GM12878 (cell line): ENCODE data around the gene TNFAIP3. TPM values are rescaled to one million over a fixed set of nuclear protein-coding genes. Genes with fewer than 3 reads are reported as not detected.

Experiments used
- ATF2 ChIP-seq: IDR thresholded peaks from 2 replicates; pipeline ENCODE4 v1.6.1; 2012; ENCODE audit warnings: low read length, inconsistent platforms
- CHD1 ChIP-seq: IDR thresholded peaks from 2 replicates; pipeline ENCODE4 v1.6.1; 2012; ENCODE audit warnings: low read depth, low read length, improper control_type of control experiment
- EED ChIP-seq: sonication (generic); IDR thresholded peaks from 2 replicates; pipeline ENCODE4 v1.6.1; 2016; ENCODE audit warnings: antibody characterized with exemption, low read depth
- MTA3 ChIP-seq: IDR thresholded peaks from 2 replicates; pipeline ENCODE4 v1.6.1; 2012; ENCODE audit warnings: low read length, inconsistent platforms, borderline replicate concordance
- NFYA ChIP-seq: IDR thresholded peaks from 2 replicates; pipeline ENCODE4 v1.6.1; 2011; ENCODE audit warnings: low read depth, mild to moderate bottlenecking, low read length, improper control_type of control experiment, borderline replicate concordance
- NR2C2 ChIP-seq: IDR thresholded peaks from 2 replicates; pipeline ENCODE4 v1.6.1; 2011; ENCODE audit warnings: borderline replicate concordance, low read depth; ENCODE audit not compliant: control insufficient read depth, insufficient read length
- RAD21 ChIP-seq: IDR thresholded peaks from 2 replicates; pipeline ENCODE4 v1.6.1; 2011; ENCODE audit warnings: mild to moderate bottlenecking, low read depth, low read length, moderate library complexity; ENCODE audit not compliant: insufficient read depth
- RELA ChIP-seq: fragments of 450-650 bp; IDR thresholded peaks from 2 replicates; pipeline ENCODE4 v1.8.0; 2014; ENCODE audit warnings: borderline replicate concordance; ENCODE audit not compliant: partially characterized antibody
- SUPT20H ChIP-seq: IDR thresholded peaks from 2 replicates; pipeline ENCODE4 v1.6.1; 2011; ENCODE audit warnings: low read depth, mild to moderate bottlenecking, low read length, moderate library complexity, borderline replicate concordance; ENCODE audit not compliant: control insufficient read depth
- TAF1 ChIP-seq: IDR thresholded peaks from 2 replicates; pipeline ENCODE4 v1.6.1; 2011; ENCODE audit warnings: mild to moderate bottlenecking, low read depth, low read length, borderline replicate concordance
- ZSCAN29 ChIP-seq: fragments of 450-650 bp; IDR thresholded peaks from 2 replicates; pipeline ENCODE4 v1.6.1; 2017; ENCODE audit warnings: mild to moderate bottlenecking, moderate library complexity
- polyA plus RNA-seq, 11 experiments: library from polyadenylated mRNA; depleted of rRNA in 4 of 11; unstranded in 6 of 11; stranded (reverse) in 5 of 11; fragments of >200 nt; fragmentation: Nextera tagmentation in 4 of 11; fragmentation: Illumina TruSeq in 1 of 11; extraction: Ambion mirVana in 4 of 11; extraction: Trizol in 1 of 11; gene quantifications; 1 replicate in 1 of 11; 2 replicates in 10 of 11; pipeline versions ENCODE4 v1.2.1 to v1.2.3, GENCODE V29; 2011 to 2016; ENCODE audit warnings: inconsistent platforms in 2 of 11, missing spikeins in 2 of 11, low read depth in 1 of 11
- total RNA-seq, 4 experiments: library from RNA; depleted of rRNA in 3 of 4; stranded (reverse); fragments of >200 nt in 3 of 4; fragmentation: Illumina TruSeq in 1 of 4; extraction: Trizol in 1 of 4; gene quantifications; 2 replicates each; pipeline versions ENCODE4 v1.2.1 to v1.2.3, GENCODE V29; 2013 to 2021

Gene TNFAIP3
- total and polyA plus RNA-seq, 10 of the 15 experiments (the other 5 are each of a cell fraction or from before 2014, with no cell fraction given): 18.0 to 350 (median 127) TPM

- TF ChIP-seq ATF2: no peak; the same call in 1 of the 2 replicates
- TF ChIP-seq NR2C2: no peak
- TF ChIP-seq MTA3: no peak
- no peak for TF ChIP-seq RAD21
- TF ChIP-seq ZSCAN29: no peak
- 0 out of 2 replicates have a peak, but pooled peaks have one; percentile 30 for TF ChIP-seq CHD1
- no peak for TF ChIP-seq NFYA
- TF ChIP-seq SUPT20H: no peak
- TF ChIP-seq EED: no peak; the same call in 1 of the 2 replicates
- TF ChIP-seq RELA: no peak
- 0 out of 2 replicates have a peak, but pooled peaks have one; percentile 38 for TF ChIP-seq TAF1
Observed at GRCh38 chr6:137866200-137866913, 702 bp upstream of the TNFAIP3 start (continued).
